Activated CD8-positive, alpha-beta T cell treated with anti-CD3 and anti-CD28 coated beads for 36 hours (primary cell): ENCODE data around the gene C6orf141. TPM values are rescaled to one million over a fixed set of nuclear protein-coding genes. Genes with fewer than 3 reads are reported as not detected.

ENCODE experiments used
- ATAC-seq: fragments of 200-7000 bp; cut with Tn5 transposase; one replicate; pipeline ENCODE4 v1.10.0; 2021; ENCODE audit warnings: mild to moderate bottlenecking, moderate library complexity
- CTCF ChIA-PET: fragments of 350-600 bp; sonication (Branson Sonifier 250); formaldehyde crosslinking; loops from one replicate; lab custom pipeline; 2021; ENCODE audit warnings: antibody characterized with exemption; lab: Charles Lee
- POLR2A ChIA-PET: fragments of 350-600 bp; sonication (Branson Sonifier 250); formaldehyde crosslinking; loops from one replicate; lab custom pipeline; 2021; ENCODE audit warnings: antibody characterized with exemption; lab: Charles Lee
- DNase-seq: peaks from one replicate; pipeline ENCODE4 v3.0.0-alpha.2; 2020
- H3K27ac Mint-ChIP-seq: one replicate; pipeline ENCODE4 v1.8.0; 2021; ENCODE audit warnings: mild to moderate bottlenecking, mixed read lengths
- H3K27me3 Mint-ChIP-seq: one replicate; pipeline ENCODE4 v1.8.0; 2021; ENCODE audit warnings: mixed read lengths
- H3K36me3 Mint-ChIP-seq: one replicate; pipeline ENCODE4 v1.8.0; 2021; ENCODE audit warnings: low read depth, mixed read lengths
- H3K4me1 Mint-ChIP-seq: one replicate; pipeline ENCODE4 v1.8.0; 2021; ENCODE audit warnings: low read depth, mixed read lengths
- H3K4me3 Mint-ChIP-seq: one replicate; pipeline ENCODE4 v1.8.0; 2021; ENCODE audit warnings: mild to moderate bottlenecking, moderate library complexity, mixed read lengths
- H3K9me3 Mint-ChIP-seq: one replicate; pipeline ENCODE4 v1.8.0; 2021; ENCODE audit warnings: mixed read lengths
- intact Hi-C: fragments of 100-400 bp; cut with micrococcal nuclease; formaldehyde crosslinking; loops from one replicate; pipeline ENCODE4 v1.10.0; 2022
- total RNA-seq, 2 experiments: library from RNA; stranded (reverse); gene quantifications; one replicate each; pipeline ENCODE4 v1.2.3, GENCODE V29; 2021
- TF ChIP-seq, protein P1 (sequence below): fragments of 200-600 bp; IDR thresholded peaks from one replicate; pipeline ENCODE4 v1.8.0; 2022; ENCODE audit warnings: antibody characterized with exemption, mild to moderate bottlenecking

Gene C6orf141
- total RNA-seq, 2 experiments from 2014 or later, result 0.43 to 0.87 TPM

DNA sequence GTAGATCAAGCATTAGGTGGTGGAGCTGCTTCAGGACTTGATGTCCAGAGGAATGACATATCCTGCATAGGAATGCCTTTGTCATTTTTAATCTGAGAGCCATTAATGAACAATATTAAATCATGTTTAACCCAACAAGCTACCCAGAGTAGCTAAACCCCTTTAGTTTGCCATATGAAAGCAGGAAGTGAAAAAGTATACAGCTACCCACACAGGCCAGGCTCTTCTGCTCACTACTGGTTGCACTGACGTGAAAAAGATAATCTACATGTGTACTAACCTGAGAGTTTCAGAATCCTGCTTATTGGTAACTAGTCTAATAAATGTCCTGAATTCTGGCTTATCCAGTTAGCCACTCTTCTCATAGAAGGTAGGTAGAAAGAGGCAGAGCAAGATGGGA, 30.8 kb upstream of the C6orf141 start:
- no peak for DNase-seq
- TF ChIP-seq, protein P1, sequence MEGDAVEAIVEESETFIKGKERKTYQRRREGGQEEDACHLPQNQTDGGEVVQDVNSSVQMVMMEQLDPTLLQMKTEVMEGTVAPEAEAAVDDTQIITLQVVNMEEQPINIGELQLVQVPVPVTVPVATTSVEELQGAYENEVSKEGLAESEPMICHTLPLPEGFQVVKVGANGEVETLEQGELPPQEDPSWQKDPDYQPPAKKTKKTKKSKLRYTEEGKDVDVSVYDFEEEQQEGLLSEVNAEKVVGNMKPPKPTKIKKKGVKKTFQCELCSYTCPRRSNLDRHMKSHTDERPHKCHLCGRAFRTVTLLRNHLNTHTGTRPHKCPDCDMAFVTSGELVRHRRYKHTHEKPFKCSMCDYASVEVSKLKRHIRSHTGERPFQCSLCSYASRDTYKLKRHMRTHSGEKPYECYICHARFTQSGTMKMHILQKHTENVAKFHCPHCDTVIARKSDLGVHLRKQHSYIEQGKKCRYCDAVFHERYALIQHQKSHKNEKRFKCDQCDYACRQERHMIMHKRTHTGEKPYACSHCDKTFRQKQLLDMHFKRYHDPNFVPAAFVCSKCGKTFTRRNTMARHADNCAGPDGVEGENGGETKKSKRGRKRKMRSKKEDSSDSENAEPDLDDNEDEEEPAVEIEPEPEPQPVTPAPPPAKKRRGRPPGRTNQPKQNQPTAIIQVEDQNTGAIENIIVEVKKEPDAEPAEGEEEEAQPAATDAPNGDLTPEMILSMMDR, result no peak
- no peaks in the 10 kb centered on the region for H3K4me1 Mint-ChIP-seq
- H3K9me3 Mint-ChIP-seq, result no peaks in the 10 kb centered on the region
- H3K36me3 Mint-ChIP-seq, result no peaks in the 10 kb centered on the region
- intact Hi-C loops, result no loop called here
- no peak overlapping the region for H3K4me3 Mint-ChIP-seq
- peaks cover 5% of the 10 kb centered on the region for H3K27me3 Mint-ChIP-seq
- H3K27ac Mint-ChIP-seq, result no peak overlapping the region
- ChIA-PET CTCF (interaction anchor here (2.7 kb wide), 1 partner anchor 12 kb away, joined by 13 read pairs; no protein-coding TSS in a partner anchor), POLR2A (no interaction called here)
- ATAC-seq, result no peak

DNA sequence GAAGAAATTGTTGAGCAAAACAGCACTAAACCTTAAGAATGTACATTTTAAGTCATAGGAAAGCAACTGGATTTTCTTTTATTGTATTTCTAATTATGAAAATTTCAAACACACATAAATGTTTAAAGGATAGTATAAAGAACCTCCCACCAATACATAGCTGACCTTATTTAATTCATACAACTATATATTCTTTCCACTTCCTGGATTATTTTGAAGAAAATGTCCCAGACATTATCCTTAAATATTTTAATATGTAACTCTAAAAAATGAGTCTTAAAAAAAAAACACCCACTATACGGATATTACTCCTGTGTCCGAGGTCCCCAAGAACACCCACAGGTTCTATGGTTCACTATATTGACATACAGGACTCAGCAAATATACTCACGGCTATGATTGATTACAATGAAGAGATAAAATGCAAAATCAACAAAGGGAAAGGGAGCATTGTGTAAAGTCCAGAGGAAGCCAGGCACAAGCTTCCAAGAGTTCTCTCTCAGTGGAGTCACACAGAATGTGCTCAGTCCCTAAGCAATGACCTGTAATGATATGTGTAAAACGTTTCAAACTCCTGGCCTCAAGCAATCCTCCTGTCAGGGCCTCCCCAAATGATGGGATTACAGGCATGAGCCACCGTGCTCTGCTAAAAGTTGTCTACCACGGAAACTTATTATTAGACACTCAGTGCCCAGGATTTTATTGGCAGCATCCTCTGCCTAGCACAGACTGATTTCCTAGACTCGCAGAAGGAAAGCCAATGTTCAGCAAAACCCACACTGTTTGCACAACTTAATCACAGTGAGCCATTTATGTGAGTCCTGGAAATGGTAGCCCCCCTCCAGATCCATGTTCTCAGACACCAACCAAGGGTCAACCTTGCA, 27.5 kb upstream of the C6orf141 start:
- CTCF ChIA-PET, result interaction anchor here (1.2 kb wide), 1 partner anchor 36 kb away, joined by 3 read pairs; no protein-coding TSS in a partner anchor

DNA sequence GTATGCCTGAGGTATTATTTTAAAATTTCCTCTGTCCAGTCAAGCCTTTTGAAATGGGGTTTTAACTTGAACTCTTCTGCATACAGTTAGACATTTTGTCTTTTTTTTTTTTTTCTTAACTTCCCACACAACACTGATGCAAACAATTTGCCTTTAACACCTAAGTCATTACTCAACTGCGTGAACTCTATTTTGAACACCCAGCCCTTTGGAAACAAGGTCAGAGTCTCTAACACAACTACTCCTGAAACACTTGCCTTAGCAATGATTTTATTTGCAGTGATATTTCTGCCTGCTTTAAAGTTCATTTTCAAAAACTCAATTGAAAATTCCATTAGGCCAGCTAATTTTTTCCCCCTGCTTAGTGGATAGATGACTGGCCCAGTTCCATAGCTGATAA, 26.6 kb upstream of the C6orf141 start:
- ATAC-seq, result no peak
- CTCF ChIA-PET, result interaction anchor here (0.9 to 1.2 kb wide), 3 partner anchors 35 to 325 kb away, joined by 3 to 4 read pairs (median 3); no protein-coding TSS in a partner anchor
- POLR2A ChIA-PET, result no interaction called here
- peaks cover 4% of the 10 kb centered on the region for H3K27me3 Mint-ChIP-seq
- TF ChIP-seq, protein P1, result no peak
- no peak for DNase-seq
- no peak overlapping the region for H3K27ac Mint-ChIP-seq
- no peaks in the 10 kb centered on the region for H3K9me3 Mint-ChIP-seq
- no peaks in the 10 kb centered on the region for H3K4me1 Mint-ChIP-seq
- H3K4me3 Mint-ChIP-seq, result no peak overlapping the region
- H3K36me3 Mint-ChIP-seq, result no peaks in the 10 kb centered on the region
- intact Hi-C loops, result no loop called here

More for the DNA sequence above, 27.5 kb upstream of the C6orf141 start:
- POLR2A ChIA-PET, result no interaction called here
- no peaks in the 10 kb centered on the region for H3K36me3 Mint-ChIP-seq
- H3K4me1 Mint-ChIP-seq, result no peaks in the 10 kb centered on the region
- TF ChIP-seq, protein P1, result no peak
- no peak for ATAC-seq
- no peak overlapping the region for H3K27ac Mint-ChIP-seq
- H3K4me3 Mint-ChIP-seq, result no peak overlapping the region
- DNase-seq, result no peak
- no peaks in the 10 kb centered on the region for H3K9me3 Mint-ChIP-seq
- peaks cover 2% of the 10 kb centered on the region for H3K27me3 Mint-ChIP-seq
- intact Hi-C loops, result no loop called here

DNA sequence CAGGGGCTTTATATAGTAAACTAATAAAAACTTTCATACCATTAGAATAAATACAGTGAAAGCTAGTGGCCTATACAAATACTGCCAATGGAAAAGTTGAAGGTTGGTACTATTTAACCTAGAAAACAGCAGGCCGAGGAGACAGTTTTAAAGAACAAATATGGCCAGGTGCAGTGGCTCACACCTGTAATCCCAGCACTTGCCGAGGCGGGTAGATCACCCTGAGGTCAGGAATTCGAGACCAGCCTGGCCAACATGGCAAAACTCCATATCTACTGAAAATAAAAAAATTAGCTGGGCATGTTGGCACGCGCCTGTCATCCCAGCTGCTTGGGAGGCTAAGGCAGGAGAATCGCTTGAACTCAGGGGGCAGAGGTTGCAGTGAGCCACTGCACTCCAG, 25.9 kb upstream of the C6orf141 start:
- TF ChIP-seq, protein P1, result no peak
- no peaks in the 10 kb centered on the region for H3K36me3 Mint-ChIP-seq
- ChIA-PET POLR2A (no interaction called here), CTCF (interaction anchor here (0.9 to 1.2 kb wide), 2 partner anchors 82 to 324 kb away, joined by 3 to 4 read pairs; no protein-coding TSS in a partner anchor)
- no peaks in the 10 kb centered on the region for H3K9me3 Mint-ChIP-seq
- H3K27ac Mint-ChIP-seq, result no peak overlapping the region
- ATAC-seq (no peak), DNase-seq (no peak)
- H3K27me3 Mint-ChIP-seq, result peaks cover 5% of the 10 kb centered on the region
- no peak overlapping the region for H3K4me3 Mint-ChIP-seq
- intact Hi-C loops, result no loop called here
- H3K4me1 Mint-ChIP-seq, result no peaks in the 10 kb centered on the region

DNA sequence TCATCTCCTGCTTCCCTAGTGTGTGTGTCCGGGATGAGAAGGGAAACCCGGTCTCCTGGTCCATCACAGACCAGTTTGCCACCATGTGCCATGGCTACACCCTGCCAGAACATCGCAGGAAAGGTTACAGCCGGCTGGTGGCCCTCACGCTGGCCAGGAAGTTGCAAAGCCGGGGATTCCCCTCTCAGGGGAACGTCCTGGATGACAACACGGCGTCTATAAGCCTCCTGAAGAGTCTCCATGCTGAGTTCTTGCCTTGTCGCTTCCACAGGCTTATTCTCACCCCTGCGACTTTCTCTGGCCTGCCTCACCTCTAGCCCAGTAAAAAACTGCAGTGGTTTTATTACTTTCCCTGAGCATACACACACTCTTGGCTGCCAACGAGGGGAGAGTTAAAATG, 23.9 kb upstream of the C6orf141 start:
- POLR2A ChIA-PET, result no interaction called here
- CTCF ChIA-PET, result no interaction called here
- H3K4me3 Mint-ChIP-seq, result no peak overlapping the region
- no peak for ATAC-seq
- H3K4me1 Mint-ChIP-seq, result no peaks in the 10 kb centered on the region
- TF ChIP-seq, protein P1, result no peak
- H3K36me3 Mint-ChIP-seq, result no peaks in the 10 kb centered on the region
- DNase-seq, result no peak
- H3K27ac Mint-ChIP-seq, result no peak overlapping the region
- H3K27me3 Mint-ChIP-seq, result peaks cover 5% of the 10 kb centered on the region
- intact Hi-C loops, result no loop called here
- no peaks in the 10 kb centered on the region for H3K9me3 Mint-ChIP-seq
